ENCODE data around the gene GHITM.
A peak's percentile ranks its signal among the peaks of the same experiment; 100 is the strongest.

DNA sequence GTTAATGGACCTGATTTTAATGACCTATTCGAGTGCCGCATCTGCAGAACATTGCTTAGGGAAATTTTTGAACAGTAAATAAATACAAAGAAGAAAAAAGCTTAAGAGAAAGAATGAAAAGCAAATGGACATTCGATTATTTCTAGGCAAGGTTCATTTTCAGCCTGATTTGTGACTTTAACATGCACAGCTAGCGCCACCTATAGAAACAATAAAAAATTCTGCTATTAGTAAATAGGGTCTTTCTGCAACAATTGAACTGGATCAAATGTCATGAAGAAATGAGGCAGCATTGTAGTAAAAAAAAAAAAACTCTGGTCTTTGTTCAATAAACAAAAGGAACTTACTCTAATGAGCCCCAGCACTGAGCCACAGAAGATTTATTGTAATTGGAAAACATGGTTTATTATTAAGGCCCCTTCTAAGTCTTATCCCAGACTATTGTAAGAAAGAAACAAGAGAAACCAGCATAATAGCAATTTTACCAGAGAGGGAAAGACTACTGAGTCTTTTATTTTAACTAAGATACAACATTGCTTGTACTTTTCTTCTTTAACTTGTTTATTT lies 41.4 kb upstream of the GHITM start:
- TF ChIP-seq, protein P1, sequence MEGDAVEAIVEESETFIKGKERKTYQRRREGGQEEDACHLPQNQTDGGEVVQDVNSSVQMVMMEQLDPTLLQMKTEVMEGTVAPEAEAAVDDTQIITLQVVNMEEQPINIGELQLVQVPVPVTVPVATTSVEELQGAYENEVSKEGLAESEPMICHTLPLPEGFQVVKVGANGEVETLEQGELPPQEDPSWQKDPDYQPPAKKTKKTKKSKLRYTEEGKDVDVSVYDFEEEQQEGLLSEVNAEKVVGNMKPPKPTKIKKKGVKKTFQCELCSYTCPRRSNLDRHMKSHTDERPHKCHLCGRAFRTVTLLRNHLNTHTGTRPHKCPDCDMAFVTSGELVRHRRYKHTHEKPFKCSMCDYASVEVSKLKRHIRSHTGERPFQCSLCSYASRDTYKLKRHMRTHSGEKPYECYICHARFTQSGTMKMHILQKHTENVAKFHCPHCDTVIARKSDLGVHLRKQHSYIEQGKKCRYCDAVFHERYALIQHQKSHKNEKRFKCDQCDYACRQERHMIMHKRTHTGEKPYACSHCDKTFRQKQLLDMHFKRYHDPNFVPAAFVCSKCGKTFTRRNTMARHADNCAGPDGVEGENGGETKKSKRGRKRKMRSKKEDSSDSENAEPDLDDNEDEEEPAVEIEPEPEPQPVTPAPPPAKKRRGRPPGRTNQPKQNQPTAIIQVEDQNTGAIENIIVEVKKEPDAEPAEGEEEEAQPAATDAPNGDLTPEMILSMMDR (IDR thresholded peaks at IDR 0.05; ENCODE audit: insufficient read depth, low read length, poor library complexity, severe bottlenecking): peak; percentile 43
- TF ChIP-seq EZH2phosphoT487 (conservative IDR thresholded peaks at IDR 0.05; ENCODE audit: low read length): no peak

Data from SU-DHL-6 (cell line).